ENCODE results near the gene PLAGL1. TPM values are rescaled to one million over a fixed set of nuclear protein-coding genes. Genes with fewer than 3 reads are reported as not detected.

The PLAGL1 gene
- total and polyA plus RNA-seq, 4 donors, result 1.3 to 6.3 (median 2.0) TPM

DNA sequence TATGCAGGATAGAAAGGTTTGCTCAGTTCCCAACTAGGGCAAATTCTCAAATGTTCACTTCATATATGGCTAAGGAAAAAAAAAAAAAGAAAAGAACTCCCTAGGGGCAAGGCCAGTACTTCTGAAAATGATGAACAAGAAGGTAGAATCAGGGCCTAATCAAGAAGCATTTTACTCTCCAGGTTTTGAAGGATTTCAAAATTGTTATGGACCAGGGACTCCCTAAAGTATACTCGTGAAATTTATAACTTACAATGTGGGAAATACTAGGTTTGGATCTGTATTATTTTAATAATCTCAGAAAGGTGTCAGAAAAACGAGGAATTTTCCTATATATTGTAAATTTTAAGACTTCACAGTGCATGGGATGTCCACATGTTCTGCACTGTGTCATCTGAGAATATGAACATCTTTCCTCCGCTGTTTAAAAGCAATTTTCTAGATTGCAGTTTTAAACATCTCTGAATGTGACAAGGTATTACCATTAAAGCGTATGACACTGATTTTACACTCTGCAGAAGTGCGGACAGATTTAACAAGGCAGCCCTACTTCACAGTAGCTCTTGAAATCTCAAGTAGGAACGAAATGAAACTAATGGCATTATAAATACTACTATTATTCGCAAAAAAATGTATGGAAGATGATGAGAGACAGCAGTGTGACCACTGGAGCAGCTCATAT, 14.0 kb downstream of the PLAGL1 start:
- no peak overlapping the region for H3K9ac ChIP-seq (ENCODE audit: low read depth in 1 of 2, low read length in 2 of 2)
- H3K4me3 ChIP-seq (ENCODE audit: low read depth in 1 of 3, low read length in 3 of 3), result no peak overlapping the region
- H3K4me1 ChIP-seq (ENCODE audit: control insufficient read depth in 4 of 4, insufficient read depth in 4 of 4, low read length in 3 of 4), result no peaks in the 10 kb centered on the region
- H3K27ac ChIP-seq (ENCODE audit: low read depth in 1 of 2, low read length in 2 of 2), result no peak overlapping the region
- H3K27me3 ChIP-seq (ENCODE audit: control insufficient read depth in 4 of 4, insufficient read depth in 4 of 4, low read length in 3 of 4), result no peaks in the 10 kb centered on the region
- TF ChIP-seq TAF1 (conservative IDR thresholded peaks at IDR 0.05), result no peak
- no peak for TF ChIP-seq EGR1 (IDR thresholded peaks at IDR 0.05; ENCODE audit: low read depth in 2 of 2)
- TF ChIP-seq RXRA (IDR thresholded peaks at IDR 0.05), result no peak
- DNase-seq (ENCODE audit: low spot score), result no peak
- 81% methylated on average over 7 of the region's 7 CpGs for WGBS
- no peaks in the 10 kb centered on the region for H3K36me3 ChIP-seq (ENCODE audit: control insufficient read depth in 4 of 4, insufficient read depth in 3 of 4, low read depth in 1 of 4, low read length in 3 of 4)
- H3K9me3 ChIP-seq (ENCODE audit: control insufficient read depth in 4 of 4, low read length in 3 of 4), result peaks cover 0 to 3% (median 1%) of the 10 kb centered on the region in 4 donors

GRCh38 chr6:143992285-143992684, 15.8 kb downstream of the PLAGL1 start:
- H3K9me3 ChIP-seq (ENCODE audit: control insufficient read depth in 4 of 4, low read length in 3 of 4), result peaks cover 0 to 3% (median 1%) of the 10 kb centered on the region in 4 donors
- H3K27ac ChIP-seq (ENCODE audit: low read depth in 1 of 2, low read length in 2 of 2), result no peak overlapping the region
- WGBS, result 96% methylated on average over 1 of the region's 1 CpG
- H3K4me1 ChIP-seq (ENCODE audit: control insufficient read depth in 4 of 4, insufficient read depth in 4 of 4, low read length in 3 of 4), result no peaks in the 10 kb centered on the region
- H3K4me3 ChIP-seq (ENCODE audit: low read depth in 1 of 3, low read length in 3 of 3), result no peak overlapping the region
- no peak for TF ChIP-seq HNF4A (conservative IDR thresholded peaks at IDR 0.05)
- TF ChIP-seq RAD21 (IDR thresholded peaks at IDR 0.05), result no peak
- TF ChIP-seq JUND (IDR thresholded peaks at IDR 0.05), result no peak
- TF ChIP-seq YY1 (IDR thresholded peaks at IDR 0.05), result no peak
- no peak for TF ChIP-seq GABPA (IDR thresholded peaks at IDR 0.05 in 1 of 2, conservative IDR thresholded peaks at IDR 0.05 in 1 of 2)
- no peak for TF ChIP-seq NR2F2 (IDR thresholded peaks at IDR 0.05)
- TF ChIP-seq FOXA2 (IDR thresholded peaks at IDR 0.05), result no peak
- no peak for TF ChIP-seq RXRA (IDR thresholded peaks at IDR 0.05)
- TF ChIP-seq, protein P1, sequence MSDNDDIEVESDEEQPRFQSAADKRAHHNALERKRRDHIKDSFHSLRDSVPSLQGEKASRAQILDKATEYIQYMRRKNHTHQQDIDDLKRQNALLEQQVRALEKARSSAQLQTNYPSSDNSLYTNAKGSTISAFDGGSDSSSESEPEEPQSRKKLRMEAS (IDR thresholded peaks at IDR 0.05), result no peak
- TF ChIP-seq CTCF (IDR thresholded peaks at IDR 0.05; ENCODE audit: low read depth, low read length, missing input control), result no peak
- TF ChIP-seq FOXA1 (IDR thresholded peaks at IDR 0.05), result no peak
- TF ChIP-seq SP1 (IDR thresholded peaks at IDR 0.05), result no peak
- TF ChIP-seq REST (IDR thresholded peaks at IDR 0.05), result no peak
- no peak for TF ChIP-seq EGR1 (IDR thresholded peaks at IDR 0.05; ENCODE audit: low read depth in 2 of 2)
- no peak for TF ChIP-seq TAF1 (conservative IDR thresholded peaks at IDR 0.05)
- TF ChIP-seq, protein P2, sequence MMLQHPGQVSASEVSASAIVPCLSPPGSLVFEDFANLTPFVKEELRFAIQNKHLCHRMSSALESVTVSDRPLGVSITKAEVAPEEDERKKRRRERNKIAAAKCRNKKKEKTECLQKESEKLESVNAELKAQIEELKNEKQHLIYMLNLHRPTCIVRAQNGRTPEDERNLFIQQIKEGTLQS (IDR thresholded peaks at IDR 0.05), result no peak
- H3K27me3 ChIP-seq (ENCODE audit: control insufficient read depth in 4 of 4, insufficient read depth in 4 of 4, low read length in 3 of 4), result no peaks in the 10 kb centered on the region
- DNase-seq (ENCODE audit: low spot score), result no peak
- no peak overlapping the region for H3K9ac ChIP-seq (ENCODE audit: low read depth in 1 of 2, low read length in 2 of 2)
- H3K36me3 ChIP-seq (ENCODE audit: control insufficient read depth in 4 of 4, insufficient read depth in 3 of 4, low read depth in 1 of 4, low read length in 3 of 4), result no peaks in the 10 kb centered on the region
